GOT3 (cell line): Measurements from ENCODE around the gene LRP1B.
"Not testable (repeated sequence)": the region's sequence is repeated elsewhere in the genome, so short reads cannot be mapped to it uniquely, and the experiment has no call there.

Source experiments
- DNase-seq: peaks from one replicate; lab custom pipeline; 2025; ENCODE audit warnings: mixed read lengths; lab: John Stamatoyannopoulos, UW

Gene LRP1B

GRCh38 chr2:141015341-141016047 is 1115.3 kb downstream of the LRP1B start:
- DNase-seq, result no peak

- DNase-seq, result no peak
These were observed 1126.7 kb downstream of the LRP1B start for GRCh38 chr2:141003967-141004657.

- no peak for DNase-seq
These were observed 1129.1 kb downstream of the LRP1B start for GRCh38 chr2:141001750-141002149.

- no peak for DNase-seq
These were observed 1132.2 kb downstream of the LRP1B start for GRCh38 chr2:140998577-140998976.

- no peak for DNase-seq
These were observed 1132.8 kb downstream of the LRP1B start for GRCh38 chr2:140998017-140998416.

- no peak for DNase-seq
These were observed 1136.0 kb downstream of the LRP1B start for GRCh38 chr2:140994856-140995255.

GRCh38 chr2:140990416-140990815 is 1140.4 kb downstream of the LRP1B start:
- DNase-seq, result no peak

- no peak for DNase-seq
These were observed 1142.2 kb downstream of the LRP1B start for GRCh38 chr2:140988597-140988996.

- no peak for DNase-seq
These were observed 1144.4 kb downstream of the LRP1B start for GRCh38 chr2:140986456-140986855.

GRCh38 chr2:140975237-140975636 is 1155.6 kb downstream of the LRP1B start:
- no peak for DNase-seq

GRCh38 chr2:140972724-140973123 is 1158.1 kb downstream of the LRP1B start:
- DNase-seq, result no peak

- DNase-seq, result not testable (repeated sequence)
These were observed 1166.5 kb downstream of the LRP1B start for GRCh38 chr2:140964324-140964723.

GRCh38 chr2:140949932-140950331 is 1180.9 kb downstream of the LRP1B start:
- DNase-seq, result no peak

GRCh38 chr2:140947236-140947635 is 1183.6 kb downstream of the LRP1B start:
- no peak for DNase-seq

GRCh38 chr2:140943867-140944266 is 1186.9 kb downstream of the LRP1B start:
- DNase-seq, result no peak

- DNase-seq, result no peak
These were observed 1188.5 kb downstream of the LRP1B start for GRCh38 chr2:140942284-140942683.

- DNase-seq, result no peak
These were observed 1201.0 kb downstream of the LRP1B start for GRCh38 chr2:140929849-140930248.

- DNase-seq, result no peak
These were observed 1212.4 kb downstream of the LRP1B start for GRCh38 chr2:140918426-140918825.

GRCh38 chr2:140916410-140916809 is 1214.4 kb downstream of the LRP1B start:
- no peak for DNase-seq

GRCh38 chr2:140910683-140911082 is 1220.1 kb downstream of the LRP1B start:
- no peak for DNase-seq

GRCh38 chr2:140905083-140905781 is 1225.6 kb downstream of the LRP1B start:
- DNase-seq, result no peak

- no peak for DNase-seq
These were observed 1235.4 kb downstream of the LRP1B start for GRCh38 chr2:140895378-140895777.

- DNase-seq, result no peak
These were observed 1237.1 kb downstream of the LRP1B start for GRCh38 chr2:140893685-140894084.
